Kidney (tissue), 14 donors: Measurements from ENCODE around the gene ACSL5. TPM values are rescaled to one million over a fixed set of nuclear protein-coding genes. Genes with fewer than 3 reads are reported as not detected.

Experiments
- DNase-seq, 5 donors: peaks; one replicate each; pipeline ENCODE4 v3.0.0-alpha.2; 2013 to 2020
- FAIRE-seq: peaks from 2 replicates; lab custom pipeline; 2012; peaks lifted over from hg19 to GRCh38; lab: Jason Lieb, UNC
- H3K27ac ChIP-seq, 2 donors: one replicate each; pipeline ENCODE4 v1.7.0; 2013; ENCODE audit warnings: low read depth in 2 of 2, low read length in 2 of 2, inconsistent platforms in 1 of 2
- H3K27me3 ChIP-seq: one replicate; pipeline ENCODE4 v1.7.1; 2013; ENCODE audit warnings: low read length, inconsistent platforms; ENCODE audit not compliant: control insufficient read depth, insufficient read depth
- H3K36me3 ChIP-seq, 3 donors: one replicate each; pipeline versions ENCODE4 v1.7.0 to v1.7.1; 2013; ENCODE audit warnings: low read length in 3 of 3, control low read depth in 1 of 3, inconsistent platforms in 1 of 3; ENCODE audit not compliant: insufficient read depth in 3 of 3, control insufficient read depth in 2 of 3
- H3K4me1 ChIP-seq, 3 donors: one replicate each; pipeline versions ENCODE4 v1.7.0 to v1.7.1; 2013; ENCODE audit warnings: low read length in 3 of 3, inconsistent platforms in 1 of 3, low read depth in 1 of 3; ENCODE audit not compliant: control insufficient read depth in 2 of 3, insufficient read depth in 2 of 3
- H3K4me3 ChIP-seq, 3 donors: one replicate each; pipeline versions ENCODE4 v1.7.0 to v1.8.1; 2013; ENCODE audit warnings: low read length in 3 of 3, control low read depth in 1 of 3, inconsistent platforms in 1 of 3
- H3K9ac ChIP-seq, 3 donors: one replicate each; pipeline versions ENCODE4 v1.7.0 to v1.7.1; 2013; ENCODE audit warnings: low read length in 3 of 3, control low read depth in 1 of 3, inconsistent platforms in 1 of 3
- H3K9me3 ChIP-seq, 3 donors: one replicate each; pipeline versions ENCODE4 v1.7.0 to v1.7.1; 2013; ENCODE audit warnings: low read length in 3 of 3, control low read depth in 1 of 3, inconsistent platforms in 1 of 3; ENCODE audit not compliant: control insufficient read depth in 2 of 3, insufficient read depth in 1 of 3
- intact Hi-C: fragments of 100-400 bp; cut with DNase I; formaldehyde crosslinking; loops from one replicate; pipeline ENCODE4 v1.11.1; 2022
- polyA plus RNA-seq: library from polyadenylated mRNA; stranded (reverse); fragments of 350-450 nt; fragmentation: Illumina TruSeq; extraction: RNeasy Lipid Tissue Mini Kit (QIAGEN cat#74804); gene quantifications from one replicate; pipeline ENCODE4 v1.2.3, GENCODE V29; 2014; ENCODE audit warnings: low read depth, low replicate concordance; ENCODE audit not compliant: insufficient read depth
- total RNA-seq: library from RNA; stranded (reverse); fragmentation: NEBNext Ultra II Directional; extraction: Animal tissue kit (Norgen Biotek cat#: 25700); gene quantifications from one replicate; pipeline ENCODE4 v1.2.1, GENCODE V29; 2021
- TF ChIP-seq, protein P1 (sequence below): IDR thresholded peaks from 3 replicates; pipeline ENCODE4 v1.5.1; 2012; ENCODE audit warnings: mild to moderate bottlenecking, moderate library complexity, borderline replicate concordance; ENCODE audit not compliant: insufficient read depth; ENCODE audit errors: extremely low read depth
- donor health status: control.
- donor health status: control.
- donor health status: control.
- donor health status: control.
- donor health status: control.
- donor health status: DM: yes; HTN: yes; CAD: no.
- donor health status: Normal renal cell carcinoma (clear cell type).

ACSL5 gene
- total and polyA plus RNA-seq, 2 donors from 2014 or later: 5.6 to 21.8 TPM

DNA sequence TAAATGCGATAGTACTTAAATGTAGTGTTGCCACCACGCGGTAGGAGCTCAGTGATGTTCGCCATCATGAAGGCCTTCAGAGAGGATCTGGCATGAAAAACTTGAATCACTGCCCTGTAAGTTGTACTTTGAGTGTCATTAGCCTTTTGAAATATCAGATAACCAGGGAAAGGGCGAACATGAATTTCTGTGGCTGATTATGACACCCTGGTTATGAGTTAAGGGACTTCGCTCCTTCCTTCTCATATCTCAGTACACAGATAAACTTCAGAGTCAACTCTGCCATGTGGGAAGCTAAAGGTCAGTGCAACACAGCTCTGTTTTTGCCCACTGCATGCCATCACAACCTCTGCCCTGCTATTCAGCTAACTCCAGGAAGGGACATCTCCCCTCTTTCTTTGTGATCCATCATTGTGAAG is 8.9 kb upstream of the ACSL5 start:
- H3K27me3 ChIP-seq: no peaks in the 10 kb centered on the region
- no peak for FAIRE-seq
- DNase-seq: no peak
- no peaks in the 10 kb centered on the region for H3K9me3 ChIP-seq
- no peak overlapping the region for H3K27ac ChIP-seq
- H3K4me3 ChIP-seq: no peak overlapping the region
- H3K9ac ChIP-seq: no peak overlapping the region
- H3K36me3 ChIP-seq: no peaks in the 10 kb centered on the region
- TF ChIP-seq, protein P1, sequence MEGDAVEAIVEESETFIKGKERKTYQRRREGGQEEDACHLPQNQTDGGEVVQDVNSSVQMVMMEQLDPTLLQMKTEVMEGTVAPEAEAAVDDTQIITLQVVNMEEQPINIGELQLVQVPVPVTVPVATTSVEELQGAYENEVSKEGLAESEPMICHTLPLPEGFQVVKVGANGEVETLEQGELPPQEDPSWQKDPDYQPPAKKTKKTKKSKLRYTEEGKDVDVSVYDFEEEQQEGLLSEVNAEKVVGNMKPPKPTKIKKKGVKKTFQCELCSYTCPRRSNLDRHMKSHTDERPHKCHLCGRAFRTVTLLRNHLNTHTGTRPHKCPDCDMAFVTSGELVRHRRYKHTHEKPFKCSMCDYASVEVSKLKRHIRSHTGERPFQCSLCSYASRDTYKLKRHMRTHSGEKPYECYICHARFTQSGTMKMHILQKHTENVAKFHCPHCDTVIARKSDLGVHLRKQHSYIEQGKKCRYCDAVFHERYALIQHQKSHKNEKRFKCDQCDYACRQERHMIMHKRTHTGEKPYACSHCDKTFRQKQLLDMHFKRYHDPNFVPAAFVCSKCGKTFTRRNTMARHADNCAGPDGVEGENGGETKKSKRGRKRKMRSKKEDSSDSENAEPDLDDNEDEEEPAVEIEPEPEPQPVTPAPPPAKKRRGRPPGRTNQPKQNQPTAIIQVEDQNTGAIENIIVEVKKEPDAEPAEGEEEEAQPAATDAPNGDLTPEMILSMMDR: no peak
- intact Hi-C loops: no loop called here
- peaks cover 0 to 9% (median 0%) of the 10 kb centered on the region in 3 donors for H3K4me1 ChIP-seq

DNA sequence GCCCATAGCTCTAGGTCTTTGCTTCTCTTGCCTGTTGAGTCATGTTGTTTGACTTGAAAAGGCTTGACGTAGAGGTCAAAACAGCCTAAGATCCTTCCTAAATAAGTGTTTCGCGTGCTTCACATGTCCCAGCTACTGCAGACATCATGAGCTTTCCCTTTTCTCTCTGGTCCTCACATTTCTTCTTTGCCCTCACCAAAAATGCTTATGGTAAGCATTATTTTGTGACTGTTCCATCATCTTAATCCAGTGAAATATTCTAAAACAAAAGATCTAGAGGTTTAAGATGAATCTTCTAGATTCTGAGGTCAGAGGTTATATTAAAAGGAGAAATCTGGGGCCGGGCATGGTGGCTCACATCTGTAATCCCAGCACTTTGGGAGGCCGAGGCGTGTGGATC is 8.5 kb upstream of the ACSL5 start:
- H3K27ac ChIP-seq: no peak overlapping the region
- intact Hi-C loops: no loop called here
- TF ChIP-seq, protein P1: no peak

DNA sequence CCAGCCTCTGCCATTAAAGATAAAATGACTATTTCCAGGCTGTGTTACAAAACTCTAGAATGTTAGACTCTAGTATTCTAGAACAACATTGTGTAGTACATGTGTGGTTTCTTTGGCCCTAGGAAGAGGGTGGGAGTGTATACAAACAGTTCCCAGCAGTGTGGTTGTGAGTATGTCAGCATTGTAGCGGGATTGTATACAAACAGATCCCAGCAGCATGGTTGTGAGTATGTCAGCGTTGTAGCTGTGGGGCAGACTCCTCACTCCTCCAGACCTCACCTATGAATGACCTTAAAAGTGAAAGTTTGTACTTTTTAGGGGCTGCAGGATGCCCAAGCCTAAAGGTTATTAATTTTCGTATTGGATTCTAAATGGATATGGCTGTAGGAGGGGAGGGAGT is 6.9 kb upstream of the ACSL5 start:
- DNase-seq (no peak), FAIRE-seq (no peak)
- no peak overlapping the region for H3K9ac ChIP-seq
- no peaks in the 10 kb centered on the region for H3K27me3 ChIP-seq
- H3K4me3 ChIP-seq: no peak overlapping the region
- peaks cover 0 to 4% (median 0%) of the 10 kb centered on the region in 3 donors for H3K4me1 ChIP-seq
- TF ChIP-seq, protein P1: no peak
- H3K36me3 ChIP-seq: no peaks in the 10 kb centered on the region
- no peak overlapping the region for H3K27ac ChIP-seq
- intact Hi-C loops: no loop called here
- no peaks in the 10 kb centered on the region for H3K9me3 ChIP-seq

More for the DNA sequence above, 8.5 kb upstream of the ACSL5 start:
- no peak overlapping the region for H3K9ac ChIP-seq
- no peaks in the 10 kb centered on the region for H3K9me3 ChIP-seq
- no peak for DNase-seq
- H3K27me3 ChIP-seq: no peaks in the 10 kb centered on the region
- no peak for FAIRE-seq
- H3K4me3 ChIP-seq: no peak overlapping the region
- H3K4me1 ChIP-seq: peaks cover 0 to 7% (median 0%) of the 10 kb centered on the region in 3 donors
- no peaks in the 10 kb centered on the region for H3K36me3 ChIP-seq

DNA sequence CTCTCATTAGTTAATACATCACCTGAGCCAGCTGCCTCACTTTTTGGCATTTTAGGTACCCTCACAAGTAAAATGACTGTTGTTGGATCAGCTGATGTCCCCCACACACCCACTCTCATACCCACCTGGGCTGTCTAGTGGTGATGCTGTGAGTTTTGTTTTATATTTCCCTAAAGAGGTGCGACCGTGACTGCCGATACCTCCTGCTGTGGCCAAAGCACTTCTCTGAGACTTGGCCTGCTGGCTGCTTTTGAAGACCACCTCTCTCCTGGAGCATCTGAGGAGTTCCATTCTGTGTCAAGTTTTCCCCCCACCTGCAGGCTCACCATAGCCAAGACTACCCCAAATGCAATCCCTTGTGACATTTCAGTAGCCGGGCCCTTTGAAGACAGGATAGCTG is 6.4 kb upstream of the ACSL5 start:
- no peaks in the 10 kb centered on the region for H3K4me1 ChIP-seq
- no peaks in the 10 kb centered on the region for H3K36me3 ChIP-seq
- no peak overlapping the region for H3K9ac ChIP-seq
- H3K9me3 ChIP-seq: no peaks in the 10 kb centered on the region
- DNase-seq: no peak
- intact Hi-C loops: no loop called here
- no peak overlapping the region for H3K4me3 ChIP-seq
- FAIRE-seq: no peak
- H3K27ac ChIP-seq: no peak overlapping the region
- H3K27me3 ChIP-seq: no peaks in the 10 kb centered on the region
- TF ChIP-seq, protein P1: no peak
